Tibial nerve (tissue), 4 donors: ENCODE results near the gene SHISAL1. TPM values are rescaled to one million over a fixed set of nuclear protein-coding genes. Genes with fewer than 3 reads are reported as not detected.

Experiments used
- DNase-seq, 2 donors: peaks; one replicate each; pipeline ENCODE4 v3.0.0-alpha.2; 2019; ENCODE audit warnings: low spot score in 2 of 2
- H3K27ac ChIP-seq, 4 donors: fragments of 200-600 bp; sonication (generic) in 3 of 4; one replicate each; pipeline ENCODE4 v1.5.1; 2017 to 2019; ENCODE audit warnings: mild to moderate bottlenecking in 1 of 4
- H3K27me3 ChIP-seq, 2 donors: fragments of 200-600 bp; sonication (generic) in 1 of 2; one replicate each; pipeline versions ENCODE4 v1.5.1 to v1.6.0; 2017 to 2019
- H3K36me3 ChIP-seq, 3 donors: fragments of 200-600 bp; sonication (generic); one replicate each; pipeline ENCODE4 v1.5.1; 2018 to 2019
- H3K4me1 ChIP-seq, 4 donors: fragments of 200-600 bp; sonication (generic) in 3 of 4; one replicate each; pipeline ENCODE4 v1.5.1; 2017 to 2019
- H3K4me3 ChIP-seq, 4 donors: fragments of 200-600 bp; sonication (generic) in 3 of 4; one replicate each; pipeline ENCODE4 v1.5.1; 2017 to 2019; ENCODE audit warnings: mild to moderate bottlenecking in 1 of 4, moderate library complexity in 1 of 4
- H3K9me3 ChIP-seq, 4 donors: fragments of 200-600 bp; sonication (generic) in 3 of 4; one replicate each; pipeline ENCODE4 v1.5.1; 2017 to 2019
- EP300 ChIP-seq, 2 donors: sonication (generic); formaldehyde crosslinking; IDR thresholded peaks; one replicate each; pipeline ENCODE4 v1.6.1; 2017; ENCODE audit warnings: antibody characterized with exemption in 2 of 2, mild to moderate bottlenecking in 1 of 2
- POLR2A ChIP-seq, 2 donors: fragments of 450-650 bp; IDR thresholded peaks; one replicate each; pipeline ENCODE4 v1.6.1; 2017; ENCODE audit warnings: antibody characterized with exemption in 2 of 2, mild to moderate bottlenecking in 2 of 2, moderate library complexity in 2 of 2
- WGBS, 2 donors: methylation state at CpG; one replicate each; pipeline ENCODE4 v1.1.5; 2018; 5-methylcytosine and 5-hydroxymethylcytosine counted together
- total RNA-seq, 4 donors: library from RNA; depleted of rRNA; stranded (reverse); fragments of >200 nt; gene quantifications; one replicate each; pipeline ENCODE4 v1.1.0, GENCODE V29; 2016
- TF ChIP-seq, protein P1 (sequence below), 5 experiments: fragments of 200-600 bp in 3 of 5; fragments of 450-650 bp in 2 of 5; sonication (generic) in 3 of 5; IDR thresholded peaks; one replicate each; pipeline ENCODE4 v1.5.1; 2016 to 2019; ENCODE audit warnings: antibody characterized with exemption in 5 of 5, mild to moderate bottlenecking in 3 of 5, moderate library complexity in 2 of 5

The SHISAL1 gene
- total RNA-seq, 4 donors from 2014 or later: 0.22 to 1.0 (median 0.59) TPM

DNA sequence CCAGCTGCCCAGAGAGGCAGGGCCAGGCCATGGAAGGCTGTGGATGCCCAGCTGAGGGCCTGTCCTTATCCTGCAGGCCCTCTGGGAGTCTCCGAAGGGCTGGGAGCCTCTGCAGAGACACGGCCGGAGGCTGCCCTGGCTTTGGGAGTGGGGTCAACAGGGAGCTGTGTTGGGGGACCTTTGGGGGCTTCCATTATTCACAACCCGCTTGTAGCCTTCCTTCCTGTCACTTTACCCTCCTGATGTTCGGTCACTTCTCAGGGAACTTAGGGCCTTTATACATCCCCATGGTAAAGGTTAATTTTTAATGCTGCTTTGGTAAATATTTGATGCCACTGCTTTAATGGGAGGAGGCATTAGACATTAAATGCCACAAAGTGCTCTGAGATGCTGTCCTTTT is 44.9 kb downstream of the SHISAL1 start:
- H3K36me3 ChIP-seq: no peaks in the 10 kb centered on the region
- H3K9me3 ChIP-seq: peaks cover 0 to 12% (median 0%) of the 10 kb centered on the region in 4 donors
- H3K27ac ChIP-seq: no peak overlapping the region
- TF ChIP-seq POLR2A (IDR thresholded peaks at IDR 0.05): no peak
- TF ChIP-seq EP300 (IDR thresholded peaks at IDR 0.05): no peak
- no peaks in the 10 kb centered on the region for H3K4me1 ChIP-seq
- H3K4me3 ChIP-seq: no peak overlapping the region
- no peaks in the 10 kb centered on the region for H3K27me3 ChIP-seq
- WGBS, 2 donors: 50 to 65% methylated on average over 5 of the region's 5 CpGs
- DNase-seq: no peak

DNA sequence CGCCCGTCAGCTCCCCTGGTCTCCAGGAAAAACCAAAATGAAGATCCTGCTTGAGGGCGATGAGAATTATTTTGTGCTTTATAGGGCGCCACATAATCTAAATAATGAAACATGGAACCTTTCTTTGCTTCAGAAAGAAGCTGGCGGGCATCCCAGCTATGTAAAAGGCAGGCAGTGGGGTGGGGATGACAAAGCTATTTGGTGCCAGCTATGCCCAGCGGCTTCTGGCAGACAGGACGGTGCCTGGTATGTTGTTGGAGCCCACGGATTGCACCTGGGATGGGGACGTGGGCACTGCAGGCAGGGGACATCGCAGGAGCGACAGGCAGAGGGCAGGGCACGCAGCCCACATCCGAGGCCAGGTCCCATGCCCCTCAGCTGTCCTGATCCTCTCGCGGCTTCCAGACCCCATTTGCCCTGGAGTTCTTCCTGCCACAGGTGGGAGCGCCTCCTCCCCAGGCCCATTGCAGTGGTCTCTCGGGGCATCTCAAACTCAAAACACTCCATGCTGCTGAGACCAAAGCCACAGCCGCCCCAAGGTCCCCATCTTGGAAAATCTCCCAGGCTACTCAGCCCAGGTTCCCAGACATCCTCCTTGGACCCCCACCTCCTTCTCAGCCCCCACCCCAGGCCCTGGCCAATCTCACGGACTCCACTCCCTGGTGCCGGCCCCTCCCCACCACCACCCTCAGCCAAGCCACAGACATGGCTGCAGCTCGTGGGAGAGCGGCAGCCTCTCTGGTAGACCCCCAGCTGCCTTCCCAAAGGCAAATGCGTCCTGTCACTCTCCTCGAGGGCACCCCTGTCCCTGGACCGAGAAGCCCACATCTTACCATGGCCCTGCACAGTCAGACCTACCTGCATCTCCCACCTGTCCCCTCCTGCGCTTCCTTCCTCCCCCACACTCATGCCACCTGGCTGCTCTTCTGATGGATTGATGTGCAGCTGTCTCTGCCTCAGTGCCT is 45.7 kb downstream of the SHISAL1 start:
- no peak overlapping the region for H3K27ac ChIP-seq

GRCh38 chr22:44263547-44263946 is 49.2 kb downstream of the SHISAL1 start:
- TF ChIP-seq, protein P1, sequence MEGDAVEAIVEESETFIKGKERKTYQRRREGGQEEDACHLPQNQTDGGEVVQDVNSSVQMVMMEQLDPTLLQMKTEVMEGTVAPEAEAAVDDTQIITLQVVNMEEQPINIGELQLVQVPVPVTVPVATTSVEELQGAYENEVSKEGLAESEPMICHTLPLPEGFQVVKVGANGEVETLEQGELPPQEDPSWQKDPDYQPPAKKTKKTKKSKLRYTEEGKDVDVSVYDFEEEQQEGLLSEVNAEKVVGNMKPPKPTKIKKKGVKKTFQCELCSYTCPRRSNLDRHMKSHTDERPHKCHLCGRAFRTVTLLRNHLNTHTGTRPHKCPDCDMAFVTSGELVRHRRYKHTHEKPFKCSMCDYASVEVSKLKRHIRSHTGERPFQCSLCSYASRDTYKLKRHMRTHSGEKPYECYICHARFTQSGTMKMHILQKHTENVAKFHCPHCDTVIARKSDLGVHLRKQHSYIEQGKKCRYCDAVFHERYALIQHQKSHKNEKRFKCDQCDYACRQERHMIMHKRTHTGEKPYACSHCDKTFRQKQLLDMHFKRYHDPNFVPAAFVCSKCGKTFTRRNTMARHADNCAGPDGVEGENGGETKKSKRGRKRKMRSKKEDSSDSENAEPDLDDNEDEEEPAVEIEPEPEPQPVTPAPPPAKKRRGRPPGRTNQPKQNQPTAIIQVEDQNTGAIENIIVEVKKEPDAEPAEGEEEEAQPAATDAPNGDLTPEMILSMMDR (IDR thresholded peaks at IDR 0.05): no peak
- no peak for TF ChIP-seq POLR2A (IDR thresholded peaks at IDR 0.05)
- TF ChIP-seq EP300 (IDR thresholded peaks at IDR 0.05): no peak
- Histone ChIP-seq H3K27ac (no peak overlapping the region), H3K27me3 (no peaks in the 10 kb centered on the region), H3K4me3 (no peak overlapping the region), H3K9me3 (peaks cover 0 to 12% (median 0%) of the 10 kb centered on the region in 4 donors), H3K4me1 (no peaks in the 10 kb centered on the region), H3K36me3 (no peaks in the 10 kb centered on the region)
- no peak for DNase-seq
- 80 to 91% methylated on average over 6 of the region's 6 CpGs for WGBS, 2 donors

More for the DNA sequence above, 45.7 kb downstream of the SHISAL1 start:
- Histone ChIP-seq H3K36me3 (no peaks in the 10 kb centered on the region), H3K4me3 (no peak overlapping the region), H3K4me1 (no peaks in the 10 kb centered on the region), H3K27me3 (no peaks in the 10 kb centered on the region), H3K9me3 (peaks cover 0 to 12% (median 0%) of the 10 kb centered on the region in 4 donors)
- no peak for DNase-seq
- WGBS, 2 donors: 76 to 78% methylated on average over 19 to 23 of the region's 26 CpGs
- TF ChIP-seq, protein P1 (IDR thresholded peaks at IDR 0.05): no peak
- TF ChIP-seq EP300 (IDR thresholded peaks at IDR 0.05) (no peak), POLR2A (IDR thresholded peaks at IDR 0.05) (no peak)

DNA sequence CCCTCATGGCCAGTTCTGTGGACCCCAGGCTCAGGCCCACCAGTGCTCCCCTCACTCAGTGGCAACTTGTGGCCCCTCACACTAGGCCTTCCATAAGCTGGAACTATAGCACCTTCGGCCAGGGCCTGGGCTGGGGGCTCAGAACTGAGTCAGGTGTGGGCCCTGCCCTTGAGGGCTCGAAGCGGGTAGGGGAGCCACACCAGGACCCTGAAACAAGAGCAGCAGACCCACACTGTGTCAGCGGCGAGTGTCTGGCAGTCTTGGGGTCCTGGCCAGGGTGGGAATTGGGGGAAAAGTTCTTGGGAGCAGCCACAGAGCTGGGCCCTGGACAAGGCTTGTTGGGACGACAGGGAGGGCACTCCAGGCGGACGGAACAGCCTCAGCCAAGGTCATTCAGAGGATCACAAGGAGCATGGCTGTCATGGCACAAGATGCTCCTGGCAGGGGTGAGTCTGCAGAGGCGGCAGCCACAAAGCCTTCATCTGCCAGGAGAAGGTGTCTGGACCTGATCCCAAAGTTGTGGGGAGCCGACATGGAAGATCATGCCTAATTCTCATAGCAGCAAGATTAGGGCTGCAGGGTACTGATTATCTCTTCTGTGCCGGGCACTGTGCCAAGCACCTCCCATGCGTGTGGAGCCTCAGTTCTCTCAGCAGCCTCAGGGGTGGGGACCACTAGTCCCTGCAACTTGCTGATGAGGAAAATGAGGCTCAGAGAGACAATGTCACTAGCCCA is 50.7 kb downstream of the SHISAL1 start:
- no peak for DNase-seq
- TF ChIP-seq POLR2A (IDR thresholded peaks at IDR 0.05): no peak
- no peak for TF ChIP-seq EP300 (IDR thresholded peaks at IDR 0.05)
- TF ChIP-seq, protein P1 (IDR thresholded peaks at IDR 0.05): no peak
- H3K4me1 ChIP-seq: no peaks in the 10 kb centered on the region
- peaks cover 0 to 12% (median 0%) of the 10 kb centered on the region in 4 donors for H3K9me3 ChIP-seq
- H3K27me3 ChIP-seq: no peaks in the 10 kb centered on the region
- H3K4me3 ChIP-seq: no peak overlapping the region
- WGBS, 2 donors: 76 to 85% methylated on average over 11 to 12 of the region's 12 CpGs
- no peak overlapping the region for H3K27ac ChIP-seq
- H3K36me3 ChIP-seq: no peaks in the 10 kb centered on the region

DNA sequence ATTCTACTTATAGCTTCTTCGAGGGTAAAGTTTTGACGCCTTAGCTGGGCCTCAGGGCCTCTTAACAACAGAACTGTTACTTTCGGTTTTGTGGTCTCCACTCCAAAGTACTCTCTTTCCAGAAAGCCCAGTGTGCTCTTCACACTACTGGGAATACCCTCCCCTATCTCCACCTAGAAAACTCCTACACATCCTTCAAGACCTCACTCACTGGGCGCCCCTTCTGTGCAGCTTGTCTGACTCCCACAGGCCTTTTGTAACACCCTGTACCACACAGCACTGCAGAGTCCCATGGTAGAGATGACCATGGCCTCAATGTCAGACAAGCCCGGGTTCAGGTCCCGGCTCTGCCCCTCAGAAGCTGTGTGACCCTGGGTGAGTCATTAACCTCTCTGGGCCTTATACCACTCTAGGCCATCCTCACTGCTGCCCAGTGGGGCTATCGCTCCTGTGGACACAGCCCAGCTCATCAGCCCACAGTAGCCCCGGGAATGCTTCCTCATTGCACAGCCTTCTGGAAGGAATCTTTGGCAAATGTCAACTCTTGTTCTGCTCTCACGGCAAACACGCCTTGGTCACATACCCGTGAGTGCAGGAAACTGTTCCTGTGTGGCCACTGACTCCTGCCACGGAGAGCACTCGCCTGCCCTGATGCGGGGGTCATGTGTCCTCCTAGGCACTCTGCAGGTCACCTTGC is 51.4 kb downstream of the SHISAL1 start:
- TF ChIP-seq, protein P1 (IDR thresholded peaks at IDR 0.05): no peak
- TF ChIP-seq EP300 (IDR thresholded peaks at IDR 0.05) (no peak), POLR2A (IDR thresholded peaks at IDR 0.05) (no peak)
- Histone ChIP-seq H3K9me3 (peaks cover 0 to 12% (median 0%) of the 10 kb centered on the region in 4 donors), H3K4me3 (no peak overlapping the region), H3K27me3 (no peaks in the 10 kb centered on the region), H3K36me3 (no peaks in the 10 kb centered on the region), H3K4me1 (no peaks in the 10 kb centered on the region), H3K27ac (no peak overlapping the region)
- WGBS, 2 donors: 83 to 86% methylated on average over 14 of the region's 14 CpGs
- no peak for DNase-seq
